Testis (tissue), 3 donors: Measurements from ENCODE around the gene ACER2. TPM values are rescaled to one million over a fixed set of nuclear protein-coding genes. Genes with fewer than 3 reads are reported as not detected.
"Not testable (repeated sequence)": the region's sequence is repeated elsewhere in the genome, so short reads cannot be mapped to it uniquely, and the experiment has no call there.

Experiments used
- DNase-seq: peaks from one replicate; pipeline ENCODE4 v3.0.0-alpha.2; 2019
- H3K27ac ChIP-seq, 2 donors: fragments of 200-600 bp; sonication (generic); one replicate each; pipeline ENCODE4 v1.5.1; 2019
- H3K27me3 ChIP-seq: fragments of 200-600 bp; sonication (generic); one replicate; pipeline ENCODE4 v1.5.1; 2019
- H3K36me3 ChIP-seq: fragments of 200-600 bp; sonication (generic); one replicate; pipeline ENCODE4 v1.5.1; 2017; ENCODE audit warnings: low read depth; ENCODE audit errors: missing control alignments
- H3K4me1 ChIP-seq: fragments of 200-600 bp; sonication (generic); one replicate; pipeline ENCODE4 v1.5.1; 2019
- H3K4me3 ChIP-seq, 2 donors: fragments of 200-600 bp; sonication (generic); one replicate each; pipeline ENCODE4 v1.5.1; 2017 to 2019
- H3K9me3 ChIP-seq: fragments of 200-600 bp; sonication (generic); one replicate; pipeline ENCODE4 v1.5.1; 2017
- POLR2A ChIP-seq: fragments of 450-650 bp; IDR thresholded peaks from one replicate; pipeline ENCODE4 v1.6.1; 2017; ENCODE audit warnings: antibody characterized with exemption, mild to moderate bottlenecking, moderate library complexity
- WGBS, 2 donors: methylation state at CpG; one replicate each; pipeline ENCODE4 v1.1.5; 2018; 5-methylcytosine and 5-hydroxymethylcytosine counted together
- intact Hi-C: fragments of 100-400 bp; cut with DNase I; formaldehyde crosslinking; loops from one replicate; pipeline ENCODE4 v1.15.1; 2023; ENCODE audit warnings: low total_unique reads
- polyA plus RNA-seq: library from polyadenylated mRNA; stranded (reverse); fragments of 350-450 nt; fragmentation: Illumina TruSeq; extraction: RNeasy Lipid Tissue Mini Kit (QIAGEN cat#74804); gene quantifications from one replicate; pipeline ENCODE4 v1.2.3, GENCODE V29; 2014; ENCODE audit warnings: low read depth, low replicate concordance; ENCODE audit not compliant: insufficient read depth
- total RNA-seq, 2 donors: library from RNA; depleted of rRNA; stranded (reverse); fragments of >200 nt; gene quantifications; one replicate each; pipeline ENCODE4 v1.2.3, GENCODE V29; 2016
- TF ChIP-seq, protein P1 (sequence below), 3 experiments: fragments of 450-650 bp in 2 of 3; fragments of 200-600 bp in 1 of 3; sonication (generic) in 1 of 3; IDR thresholded peaks; one replicate each; pipeline ENCODE4 v1.5.1; 2016 to 2019; ENCODE audit warnings: antibody characterized with exemption in 3 of 3, mild to moderate bottlenecking in 2 of 3, moderate library complexity in 1 of 3

ACER2 gene
- total and polyA plus RNA-seq, 3 donors from 2014 or later: 3.8 to 5.5 (median 4.4) TPM

DNA sequence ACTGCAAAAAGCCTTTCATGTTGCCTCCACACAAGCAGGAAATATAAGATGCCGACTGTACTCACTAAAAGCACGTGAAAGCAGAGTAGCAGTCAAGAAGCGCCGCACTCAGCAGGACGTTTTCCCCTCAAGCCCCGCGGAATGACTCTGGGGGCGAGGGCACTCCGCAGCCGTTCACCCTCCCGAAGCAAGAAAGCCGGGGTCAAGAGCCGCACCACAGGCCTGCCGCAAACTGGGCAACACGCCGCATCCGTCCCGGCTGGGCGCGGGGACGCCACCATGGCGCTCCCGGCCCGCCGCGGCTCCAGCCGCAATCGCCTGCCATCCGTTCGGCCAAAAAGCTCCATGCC, 29.1 kb upstream of the ACER2 start:
- Histone ChIP-seq H3K27ac (peak overlapping the region; percentile 87 to 93), H3K4me1 (peaks cover 15% of the 10 kb centered on the region), H3K27me3 (no peaks in the 10 kb centered on the region), H3K9me3 (no peaks in the 10 kb centered on the region), H3K36me3 (no peaks in the 10 kb centered on the region), H3K4me3 (peak overlapping the region; percentile 70 to 83)
- 0 to 1% methylated on average over 4 to 26 of the region's 30 CpGs for WGBS, 2 donors
- peak; percentile 49 for DNase-seq
- TF ChIP-seq POLR2A: no peak
- TF ChIP-seq, protein P1, sequence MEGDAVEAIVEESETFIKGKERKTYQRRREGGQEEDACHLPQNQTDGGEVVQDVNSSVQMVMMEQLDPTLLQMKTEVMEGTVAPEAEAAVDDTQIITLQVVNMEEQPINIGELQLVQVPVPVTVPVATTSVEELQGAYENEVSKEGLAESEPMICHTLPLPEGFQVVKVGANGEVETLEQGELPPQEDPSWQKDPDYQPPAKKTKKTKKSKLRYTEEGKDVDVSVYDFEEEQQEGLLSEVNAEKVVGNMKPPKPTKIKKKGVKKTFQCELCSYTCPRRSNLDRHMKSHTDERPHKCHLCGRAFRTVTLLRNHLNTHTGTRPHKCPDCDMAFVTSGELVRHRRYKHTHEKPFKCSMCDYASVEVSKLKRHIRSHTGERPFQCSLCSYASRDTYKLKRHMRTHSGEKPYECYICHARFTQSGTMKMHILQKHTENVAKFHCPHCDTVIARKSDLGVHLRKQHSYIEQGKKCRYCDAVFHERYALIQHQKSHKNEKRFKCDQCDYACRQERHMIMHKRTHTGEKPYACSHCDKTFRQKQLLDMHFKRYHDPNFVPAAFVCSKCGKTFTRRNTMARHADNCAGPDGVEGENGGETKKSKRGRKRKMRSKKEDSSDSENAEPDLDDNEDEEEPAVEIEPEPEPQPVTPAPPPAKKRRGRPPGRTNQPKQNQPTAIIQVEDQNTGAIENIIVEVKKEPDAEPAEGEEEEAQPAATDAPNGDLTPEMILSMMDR (IDR thresholded peaks at IDR 0.05): no peak
- intact Hi-C loops: loop anchor here (5.0 kb wide), 1 partner anchor 147 kb away; the partner anchor contains the start of gene DENND4C

DNA sequence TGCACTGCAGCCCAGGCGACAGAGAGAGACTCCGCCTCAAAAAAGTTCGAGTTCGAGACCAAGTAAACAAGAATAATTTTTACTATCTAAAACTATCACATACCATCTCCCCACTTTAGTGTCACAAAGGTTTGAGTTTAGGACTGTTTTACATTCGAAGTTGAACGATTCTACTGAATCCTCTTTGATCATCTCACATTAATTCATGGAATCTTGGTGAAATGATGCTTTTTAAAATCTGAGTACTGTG, 28.1 kb upstream of the ACER2 start:
- peaks cover 15% of the 10 kb centered on the region for H3K4me1 ChIP-seq
- 25 to 42% methylated on average over 6 of the region's 6 CpGs for WGBS, 2 donors
- intact Hi-C loops: no loop called here

DNA sequence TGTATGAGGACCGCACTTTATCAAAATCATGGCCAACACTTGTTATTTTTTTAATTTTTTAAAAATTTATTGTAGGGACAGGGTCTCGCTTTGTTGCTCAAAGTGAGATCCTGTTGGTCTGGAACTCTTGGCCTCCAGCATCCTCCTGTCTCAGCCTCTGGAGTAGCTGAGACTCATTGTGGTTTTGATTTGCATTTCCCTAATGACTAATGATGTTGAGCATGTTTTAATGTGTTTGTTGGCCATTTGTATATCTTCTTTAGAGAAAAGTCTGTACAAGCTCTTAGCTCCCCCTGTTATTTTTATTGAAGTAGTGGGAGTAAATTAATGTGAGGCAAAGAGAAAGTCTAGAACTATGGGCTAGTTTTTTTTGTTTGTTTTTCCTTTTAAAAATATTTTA, 27.2 kb upstream of the ACER2 start:
- intact Hi-C loops: no loop called here
- no peaks in the 10 kb centered on the region for H3K9me3 ChIP-seq
- no peak overlapping the region for H3K27ac ChIP-seq
- H3K27me3 ChIP-seq: no peaks in the 10 kb centered on the region
- no peaks in the 10 kb centered on the region for H3K36me3 ChIP-seq
- WGBS, 2 donors: 75 to 89% methylated on average over 2 of the region's 2 CpGs
- no peak overlapping the region for H3K4me3 ChIP-seq
- TF ChIP-seq POLR2A: no peak
- TF ChIP-seq, protein P1 (IDR thresholded peaks at IDR 0.05): no peak
- H3K4me1 ChIP-seq: peaks cover 15% of the 10 kb centered on the region
- no peak for DNase-seq

More for the DNA sequence above, 28.1 kb upstream of the ACER2 start:
- Histone ChIP-seq H3K9me3 (no peaks in the 10 kb centered on the region), H3K4me3 (peak overlapping the region; percentile 70 to 83), H3K27me3 (no peaks in the 10 kb centered on the region), H3K27ac (peak overlapping the region; percentile 87 to 93), H3K36me3 (no peaks in the 10 kb centered on the region)
- no peak for TF ChIP-seq POLR2A
- TF ChIP-seq, protein P1 (IDR thresholded peaks at IDR 0.05): no peak
- no peak for DNase-seq

DNA sequence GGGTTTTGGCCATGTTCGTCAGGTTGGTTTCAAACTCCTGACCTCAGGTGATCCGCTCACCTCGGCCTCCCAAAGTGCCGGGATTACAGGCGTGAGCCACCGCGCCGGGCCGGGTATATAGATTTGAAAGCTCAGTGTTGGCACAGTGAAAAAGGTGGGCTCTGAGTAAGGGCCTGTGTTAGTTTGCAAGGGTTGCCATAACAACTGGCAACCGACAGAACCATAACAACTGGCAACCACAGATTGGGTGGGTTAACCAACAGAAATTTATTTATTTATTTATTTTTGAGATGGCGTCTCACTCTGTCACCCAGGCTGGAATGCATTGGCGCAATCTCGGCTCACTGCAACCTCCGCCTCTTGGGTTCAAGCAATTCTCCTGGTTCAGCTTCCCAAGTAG, 23.6 kb upstream of the ACER2 start:
- H3K9me3 ChIP-seq, DNase-seq, intact Hi-C loops, H3K4me1 ChIP-seq, H3K36me3 ChIP-seq, H3K4me3 ChIP-seq, H3K27me3 ChIP-seq, H3K27ac ChIP-seq: not testable (repeated sequence)
- 95 to 96% methylated on average over 14 of the region's 14 CpGs for WGBS, 2 donors

DNA sequence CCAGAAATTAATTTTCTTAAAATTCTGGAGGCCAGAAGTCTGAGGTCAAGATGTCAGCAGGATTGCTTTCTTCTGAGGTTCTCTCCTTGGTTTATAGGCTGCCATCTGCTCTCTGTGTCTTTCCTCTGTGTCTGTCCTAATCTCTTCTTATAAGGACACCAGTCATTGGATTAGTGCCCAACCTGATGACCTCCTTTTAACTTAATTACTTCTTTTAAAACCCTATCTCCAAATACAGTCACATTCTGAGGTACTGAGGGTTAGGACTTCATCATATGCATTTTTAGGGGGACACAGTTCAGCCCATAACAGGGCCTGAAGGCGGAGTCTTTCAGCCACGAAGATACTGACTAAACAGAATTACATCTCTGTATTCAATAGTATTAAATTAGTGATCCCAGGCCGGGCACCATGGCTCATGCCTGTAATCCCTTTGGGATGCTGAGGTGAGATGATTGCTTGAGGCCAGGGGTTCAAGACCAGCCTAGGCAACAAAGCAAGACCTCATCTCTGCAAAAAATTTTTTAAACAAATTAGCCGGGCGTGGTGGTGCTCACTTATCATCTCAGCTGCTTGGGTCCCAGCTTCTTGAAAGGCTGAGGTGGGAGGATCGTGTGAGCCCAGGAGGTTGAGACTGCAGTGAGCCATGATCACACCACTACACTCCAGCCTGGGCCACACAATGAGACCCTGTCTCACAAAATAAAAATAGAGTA, 22.9 kb upstream of the ACER2 start:
- H3K27ac ChIP-seq: no peak overlapping the region

More for the DNA sequence above, 22.9 kb upstream of the ACER2 start:
- 89 to 91% methylated on average over 6 of the region's 6 CpGs for WGBS, 2 donors
- TF ChIP-seq, protein P1 (IDR thresholded peaks at IDR 0.05): no peak
- no peak for TF ChIP-seq POLR2A
- no peak for DNase-seq
- Histone ChIP-seq H3K4me1 (peaks cover 6% of the 10 kb centered on the region), H3K27me3 (no peaks in the 10 kb centered on the region), H3K4me3 (no peak overlapping the region), H3K9me3 (no peaks in the 10 kb centered on the region), H3K36me3 (no peaks in the 10 kb centered on the region)
- intact Hi-C loops: no loop called here
